ENCODE data around the gene COQ10B.

- TF ChIP-seq POLR2AphosphoS5 (IDR thresholded peaks at IDR 0.05; ENCODE audit: insufficient read depth, low read depth, low read length) (no peak), POLR2A (IDR thresholded peaks at IDR 0.05; ENCODE audit: low read depth, low read length) (no peak), CTCF (IDR thresholded peaks at IDR 0.05; ENCODE audit: extremely low read depth in 1 of 2, insufficient read depth in 1 of 2, low read depth in 1 of 2, low read length in 2 of 2) (no peak), MAX (IDR thresholded peaks at IDR 0.05; ENCODE audit: insufficient read depth, insufficient read length) (no peak), EZH2 (IDR thresholded peaks at IDR 0.05; ENCODE audit: borderline replicate concordance, low read depth, low read length, severe bottlenecking) (no peak), MYC (IDR thresholded peaks at IDR 0.05; ENCODE audit: low read depth, low read length) (no peak), JUN (IDR thresholded peaks at IDR 0.05; ENCODE audit: borderline replicate concordance, insufficient read depth, insufficient read length, low read depth) (no peak), GATA2 (IDR thresholded peaks at IDR 0.05; ENCODE audit: insufficient read depth, insufficient read length, low read depth, low read length) (no peak), FOS (IDR thresholded peaks at IDR 0.05; ENCODE audit: borderline replicate concordance, insufficient read depth, low read length) (no peak)
Observed at GRCh38 chr2:197504000-197504399, 50.6 kb downstream of the COQ10B start.

Measured in endothelial cell of umbilical vein (primary cell).